ENCODE measurements around the gene BHLHE40.

BHLHE40 gene

GRCh38 chr3:5006755-5007202 is 27.5 kb downstream of the BHLHE40 start:
- H3K4me3 ChIP-seq (ENCODE audit: low read depth in 1 of 2, low read length in 2 of 2), result no peak overlapping the region
- no peaks in the 10 kb centered on the region for H3K36me3 ChIP-seq (ENCODE audit: control insufficient read depth in 1 of 2, insufficient read depth in 2 of 2, low read length in 2 of 2)
- H3K9me3 ChIP-seq (ENCODE audit: control insufficient read depth in 1 of 2, low read length in 2 of 2), result no peaks in the 10 kb centered on the region
- H3K4me1 ChIP-seq (ENCODE audit: control insufficient read depth in 1 of 2, insufficient read depth in 2 of 2, low read length in 2 of 2), result no peaks in the 10 kb centered on the region
- no peak overlapping the region for H3K27ac ChIP-seq (ENCODE audit: low read length)
- H3K27me3 ChIP-seq (ENCODE audit: low read depth, low read length), result no peaks in the 10 kb centered on the region

GRCh38 chr3:5007873-5008272 is 28.6 kb downstream of the BHLHE40 start:
- peaks cover 0 to 4% of the 10 kb centered on the region in 2 donors for H3K4me1 ChIP-seq (ENCODE audit: control insufficient read depth in 1 of 2, insufficient read depth in 2 of 2, low read length in 2 of 2)
- H3K27me3 ChIP-seq (ENCODE audit: low read depth, low read length), result no peaks in the 10 kb centered on the region
- H3K27ac ChIP-seq (ENCODE audit: low read length), result no peak overlapping the region
- no peaks in the 10 kb centered on the region for H3K9me3 ChIP-seq (ENCODE audit: control insufficient read depth in 1 of 2, low read length in 2 of 2)
- H3K4me3 ChIP-seq (ENCODE audit: low read depth in 1 of 2, low read length in 2 of 2), result no peak overlapping the region
- H3K36me3 ChIP-seq (ENCODE audit: control insufficient read depth in 1 of 2, insufficient read depth in 2 of 2, low read length in 2 of 2), result no peaks in the 10 kb centered on the region

GRCh38 chr3:5009506-5010109 is 30.4 kb downstream of the BHLHE40 start:
- Histone ChIP-seq H3K4me1 (ENCODE audit: control insufficient read depth in 1 of 2, insufficient read depth in 2 of 2, low read length in 2 of 2) (peaks cover 0 to 4% of the 10 kb centered on the region in 2 donors), H3K9me3 (ENCODE audit: control insufficient read depth in 1 of 2, low read length in 2 of 2) (no peaks in the 10 kb centered on the region), H3K36me3 (ENCODE audit: control insufficient read depth in 1 of 2, insufficient read depth in 2 of 2, low read length in 2 of 2) (no peaks in the 10 kb centered on the region), H3K27me3 (ENCODE audit: low read depth, low read length) (no peaks in the 10 kb centered on the region), H3K4me3 (ENCODE audit: low read depth in 1 of 2, low read length in 2 of 2) (no peak overlapping the region), H3K27ac (ENCODE audit: low read length) (no peak overlapping the region)

DNA sequence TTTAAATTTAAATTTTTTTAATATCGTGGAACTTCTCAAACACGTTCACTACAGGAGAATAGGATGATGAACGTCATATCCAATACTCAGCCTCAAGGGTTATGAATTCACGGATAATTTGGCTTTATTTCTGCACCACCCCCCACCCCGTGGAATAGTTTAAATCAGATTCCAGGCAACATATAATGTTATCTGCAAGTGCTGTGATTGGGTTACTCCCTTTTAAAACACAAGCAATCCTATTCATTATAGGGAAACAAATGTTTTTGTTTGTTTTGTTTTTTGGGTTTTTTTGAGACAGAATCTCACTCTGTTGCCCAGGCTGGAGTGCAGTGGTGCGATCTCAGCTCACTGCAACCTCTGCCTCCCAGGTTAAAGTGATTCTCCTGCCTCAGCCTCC is 30.9 kb downstream of the BHLHE40 start:
- no peak overlapping the region for H3K4me3 ChIP-seq (ENCODE audit: low read depth in 1 of 2, low read length in 2 of 2)
- H3K27me3 ChIP-seq (ENCODE audit: low read depth, low read length), result no peaks in the 10 kb centered on the region
- H3K36me3 ChIP-seq (ENCODE audit: control insufficient read depth in 1 of 2, insufficient read depth in 2 of 2, low read length in 2 of 2), result no peaks in the 10 kb centered on the region
- no peak overlapping the region for H3K27ac ChIP-seq (ENCODE audit: low read length)
- H3K9me3 ChIP-seq (ENCODE audit: control insufficient read depth in 1 of 2, low read length in 2 of 2), result no peaks in the 10 kb centered on the region
- peaks cover 0 to 4% of the 10 kb centered on the region in 2 donors for H3K4me1 ChIP-seq (ENCODE audit: control insufficient read depth in 1 of 2, insufficient read depth in 2 of 2, low read length in 2 of 2)

- Histone ChIP-seq H3K4me3 (ENCODE audit: low read depth in 1 of 2, low read length in 2 of 2) (no peak overlapping the region), H3K27me3 (ENCODE audit: low read depth, low read length) (no peaks in the 10 kb centered on the region), H3K27ac (ENCODE audit: low read length) (no peak overlapping the region), H3K4me1 (ENCODE audit: control insufficient read depth in 1 of 2, insufficient read depth in 2 of 2, low read length in 2 of 2) (peaks cover 0 to 4% of the 10 kb centered on the region in 2 donors), H3K36me3 (ENCODE audit: control insufficient read depth in 1 of 2, insufficient read depth in 2 of 2, low read length in 2 of 2) (no peaks in the 10 kb centered on the region), H3K9me3 (ENCODE audit: control insufficient read depth in 1 of 2, low read length in 2 of 2) (no peaks in the 10 kb centered on the region)
Measured at GRCh38 chr3:5010706-5011554, 31.7 kb downstream of the BHLHE40 start.

GRCh38 chr3:5011555-5012256 is 32.5 kb downstream of the BHLHE40 start:
- no peak overlapping the region for H3K27ac ChIP-seq (ENCODE audit: low read length)

DNA sequence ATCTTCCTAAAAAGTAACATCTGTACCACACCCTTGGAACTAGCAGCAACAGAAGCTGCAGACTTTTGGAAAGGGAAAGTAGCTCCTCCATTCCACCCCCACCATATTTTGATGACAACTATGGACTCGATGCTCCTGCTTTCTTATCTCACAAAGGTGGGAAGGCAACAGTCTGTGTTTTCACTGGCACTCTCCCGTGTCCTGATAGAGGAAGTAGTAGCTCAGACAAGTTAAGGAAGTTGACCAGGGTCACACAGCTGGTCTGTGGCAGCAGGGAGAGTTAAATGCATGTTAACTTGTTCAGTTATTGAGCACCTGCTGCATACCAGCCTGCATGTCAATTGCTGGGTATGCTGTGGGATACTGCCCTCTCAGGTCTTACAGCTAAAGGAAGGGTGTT is 33.1 kb downstream of the BHLHE40 start:
- peaks cover 0 to 7% of the 10 kb centered on the region in 2 donors for H3K4me1 ChIP-seq (ENCODE audit: control insufficient read depth in 1 of 2, insufficient read depth in 2 of 2, low read length in 2 of 2)
- H3K36me3 ChIP-seq (ENCODE audit: control insufficient read depth in 1 of 2, insufficient read depth in 2 of 2, low read length in 2 of 2), result no peaks in the 10 kb centered on the region
- H3K27me3 ChIP-seq (ENCODE audit: low read depth, low read length), result no peaks in the 10 kb centered on the region
- H3K27ac ChIP-seq (ENCODE audit: low read length), result no peak overlapping the region
- no peaks in the 10 kb centered on the region for H3K9me3 ChIP-seq (ENCODE audit: control insufficient read depth in 1 of 2, low read length in 2 of 2)
- no peak overlapping the region for H3K4me3 ChIP-seq (ENCODE audit: low read depth in 1 of 2, low read length in 2 of 2)

More at GRCh38 chr3:5011555-5012256, 32.5 kb downstream of the BHLHE40 start:
- H3K4me3 ChIP-seq (ENCODE audit: low read depth in 1 of 2, low read length in 2 of 2), result no peak overlapping the region
- no peaks in the 10 kb centered on the region for H3K9me3 ChIP-seq (ENCODE audit: control insufficient read depth in 1 of 2, low read length in 2 of 2)
- peaks cover 0 to 4% of the 10 kb centered on the region in 2 donors for H3K4me1 ChIP-seq (ENCODE audit: control insufficient read depth in 1 of 2, insufficient read depth in 2 of 2, low read length in 2 of 2)
- H3K27me3 ChIP-seq (ENCODE audit: low read depth, low read length), result no peaks in the 10 kb centered on the region
- no peaks in the 10 kb centered on the region for H3K36me3 ChIP-seq (ENCODE audit: control insufficient read depth in 1 of 2, insufficient read depth in 2 of 2, low read length in 2 of 2)

DNA sequence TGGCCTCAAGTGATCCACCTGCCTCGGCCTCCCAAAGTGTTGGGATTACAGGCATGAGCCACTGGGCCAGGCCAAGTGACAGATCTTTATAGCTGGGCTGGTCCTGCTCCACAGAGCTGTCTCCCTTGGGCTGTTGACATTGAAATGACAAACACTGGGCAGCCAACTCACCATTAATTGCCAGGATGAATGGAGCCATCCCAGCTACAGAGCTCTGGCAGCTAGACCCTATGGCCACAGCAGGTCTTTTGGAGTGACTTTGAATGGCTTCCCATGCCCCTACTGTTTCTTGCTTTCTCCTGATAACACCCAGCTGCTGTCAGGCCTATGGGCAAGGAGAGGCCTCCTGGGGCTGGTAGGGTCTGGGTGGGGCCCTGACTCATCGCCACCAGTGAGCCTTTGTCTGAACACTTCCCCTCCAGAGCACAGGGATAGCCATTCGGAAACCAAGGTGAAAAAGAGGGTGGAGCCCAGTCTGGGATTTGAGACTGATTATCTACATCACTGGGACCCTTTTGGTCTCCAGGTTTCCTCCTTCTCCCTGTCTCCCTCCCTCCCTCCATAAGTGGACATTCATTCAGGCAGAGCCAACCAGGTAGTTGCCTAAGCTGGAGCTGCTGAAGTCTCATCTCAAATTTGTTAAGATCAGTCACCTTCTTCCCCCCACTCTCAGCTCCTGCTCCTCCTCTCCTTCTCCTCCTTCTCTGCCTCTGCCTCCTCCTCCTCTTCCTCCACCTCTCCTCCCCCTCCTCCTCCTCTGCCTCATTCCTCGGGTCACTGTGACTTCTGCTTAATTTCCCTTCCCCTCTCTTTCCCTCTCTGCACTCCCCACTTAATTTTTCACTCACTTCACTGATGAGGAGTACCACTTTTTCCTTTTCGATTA is 34.0 kb downstream of the BHLHE40 start:
- Histone ChIP-seq H3K27me3 (ENCODE audit: low read depth, low read length) (no peaks in the 10 kb centered on the region), H3K36me3 (ENCODE audit: control insufficient read depth in 1 of 2, insufficient read depth in 2 of 2, low read length in 2 of 2) (no peaks in the 10 kb centered on the region), H3K9me3 (ENCODE audit: control insufficient read depth in 1 of 2, low read length in 2 of 2) (no peaks in the 10 kb centered on the region), H3K4me3 (ENCODE audit: low read depth in 1 of 2, low read length in 2 of 2) (no peak overlapping the region), H3K4me1 (ENCODE audit: control insufficient read depth in 1 of 2, insufficient read depth in 2 of 2, low read length in 2 of 2) (peaks cover under 1 to 8% of the 10 kb centered on the region in 2 donors), H3K27ac (ENCODE audit: low read length) (no peak overlapping the region)

GRCh38 chr3:5014391-5014790 is 35.2 kb downstream of the BHLHE40 start:
- Histone ChIP-seq H3K27ac (ENCODE audit: low read length) (no peak overlapping the region), H3K4me3 (ENCODE audit: low read depth in 1 of 2, low read length in 2 of 2) (no peak overlapping the region), H3K9me3 (ENCODE audit: control insufficient read depth in 1 of 2, low read length in 2 of 2) (no peaks in the 10 kb centered on the region), H3K36me3 (ENCODE audit: control insufficient read depth in 1 of 2, insufficient read depth in 2 of 2, low read length in 2 of 2) (no peaks in the 10 kb centered on the region), H3K4me1 (ENCODE audit: control insufficient read depth in 1 of 2, insufficient read depth in 2 of 2, low read length in 2 of 2) (peaks cover 4 to 12% of the 10 kb centered on the region in 2 donors), H3K27me3 (ENCODE audit: low read depth, low read length) (no peaks in the 10 kb centered on the region)

- no peaks in the 10 kb centered on the region for H3K9me3 ChIP-seq (ENCODE audit: control insufficient read depth in 1 of 2, low read length in 2 of 2)
- no peaks in the 10 kb centered on the region for H3K36me3 ChIP-seq (ENCODE audit: control insufficient read depth in 1 of 2, insufficient read depth in 2 of 2, low read length in 2 of 2)
- H3K4me3 ChIP-seq (ENCODE audit: low read depth in 1 of 2, low read length in 2 of 2), result no peak overlapping the region
- H3K4me1 ChIP-seq (ENCODE audit: control insufficient read depth in 1 of 2, insufficient read depth in 2 of 2, low read length in 2 of 2), result peaks cover 4 to 12% of the 10 kb centered on the region in 2 donors
- H3K27ac ChIP-seq (ENCODE audit: low read length), result no peak overlapping the region
- H3K27me3 ChIP-seq (ENCODE audit: low read depth, low read length), result no peaks in the 10 kb centered on the region
Measured at GRCh38 chr3:5015056-5015455, 35.8 kb downstream of the BHLHE40 start.

Data from muscle layer of duodenum (tissue), 2 donors.